ES-I3 (cell line): ENCODE results near the gene N4BP2L1.

ENCODE experiments used
- H3K36me3 ChIP-seq: 2 replicates; pipeline ENCODE4 v1.6.1; 2013; ENCODE audit warnings: mild to moderate bottlenecking, low read length, control low read depth, moderate library complexity; ENCODE audit not compliant: insufficient read depth
- H3K4me1 ChIP-seq: 2 replicates; pipeline ENCODE4 v1.6.1; 2013; ENCODE audit warnings: mild to moderate bottlenecking, control low read depth, low read length; ENCODE audit not compliant: insufficient read depth
- H3K9ac ChIP-seq: 2 replicates; pipeline ENCODE4 v1.6.1; 2013; ENCODE audit warnings: low read depth, mild to moderate bottlenecking, low read length, moderate library complexity
- H3K9me3 ChIP-seq: 2 replicates; pipeline ENCODE4 v1.6.1; 2013; ENCODE audit warnings: mild to moderate bottlenecking, low read length, moderate library complexity; ENCODE audit not compliant: control insufficient read depth, insufficient read depth

The N4BP2L1 gene

GRCh38 chr13:32427852-32428580 is at the start of gene N4BP2L1:
Gene N4BP2L1 (minus strand): TSS chr13:32428130. CDS start chr13:32428082, 48 bp downstream.
- Histone ChIP-seq H3K9me3 (no peaks in the 10 kb centered on the region), H3K4me1 (peaks cover 3% of the 10 kb centered on the region; the same call in 1 of the 2 replicates), H3K9ac (peak within 1 kb of the TSS; percentile 75; the same call in 1 of the 2 replicates)

DNA sequence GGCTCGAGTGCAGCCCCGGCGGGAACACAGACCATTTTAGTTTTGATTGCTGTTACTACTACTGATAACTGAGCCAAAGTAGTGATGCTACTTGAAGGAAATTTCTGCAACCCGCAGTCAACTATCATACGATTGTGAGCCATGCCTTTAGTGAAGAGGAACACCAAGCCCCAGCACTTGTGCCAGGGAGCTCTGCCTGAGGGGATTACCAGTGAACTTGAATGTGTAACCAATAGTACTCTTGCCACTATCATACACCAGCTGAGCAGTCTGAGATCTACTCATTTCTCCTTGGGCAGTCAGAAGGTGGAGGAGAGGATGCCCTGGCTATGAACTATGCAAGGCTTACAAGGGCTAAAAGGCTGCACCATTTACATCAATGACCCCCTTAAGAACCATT is 49.0 kb upstream of the N4BP2L1 start:
- H3K36me3 ChIP-seq: no peaks in the 10 kb centered on the region
- no peaks in the 10 kb centered on the region for H3K4me1 ChIP-seq
- H3K9me3 ChIP-seq: no peaks in the 10 kb centered on the region
- no peak overlapping the region for H3K9ac ChIP-seq

More at GRCh38 chr13:32427852-32428580, at the start of gene N4BP2L1:
- H3K36me3 ChIP-seq: no peaks in the 10 kb centered on the region

DNA sequence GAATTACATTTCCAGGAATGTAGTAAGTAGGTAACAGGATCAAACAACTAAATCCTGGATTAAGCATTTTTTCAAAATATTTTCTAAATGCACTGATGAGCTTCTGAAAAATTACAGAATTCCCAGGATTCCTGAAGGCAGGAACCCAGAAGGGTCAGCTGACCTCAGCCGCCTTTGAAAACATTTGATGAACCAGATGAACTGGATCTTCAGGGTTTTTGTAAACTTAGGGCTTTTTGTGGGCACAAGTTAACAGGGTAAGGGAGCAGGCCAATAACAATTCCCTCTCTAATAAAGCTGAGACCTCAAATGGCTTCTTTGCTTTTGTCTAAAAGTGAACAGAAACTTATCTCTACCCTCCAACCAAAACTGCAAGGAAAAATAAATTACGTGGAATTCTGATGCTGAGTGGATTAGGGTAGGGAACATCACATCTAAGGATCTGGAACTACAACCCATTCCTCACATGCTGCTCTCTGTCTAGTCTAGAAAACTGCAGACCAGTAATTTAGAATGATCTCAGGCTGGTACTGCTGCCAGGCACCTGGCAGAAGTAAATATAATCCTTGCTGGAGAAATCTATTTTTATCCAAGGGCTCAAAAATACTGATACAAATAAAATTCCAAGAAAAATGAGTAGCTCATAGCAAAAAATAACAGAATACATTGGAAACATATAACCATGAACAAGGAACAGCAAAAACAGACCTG is 48.2 kb upstream of the N4BP2L1 start:
- no peak overlapping the region for H3K9ac ChIP-seq
- no peaks in the 10 kb centered on the region for H3K36me3 ChIP-seq
- no peaks in the 10 kb centered on the region for H3K4me1 ChIP-seq
- no peaks in the 10 kb centered on the region for H3K9me3 ChIP-seq

GRCh38 chr13:32474999-32475792 is 47.3 kb upstream of the N4BP2L1 start:
- Histone ChIP-seq H3K4me1 (no peaks in the 10 kb centered on the region), H3K9me3 (no peaks in the 10 kb centered on the region), H3K9ac (no peak overlapping the region), H3K36me3 (no peaks in the 10 kb centered on the region)

- Histone ChIP-seq H3K9ac (no peak overlapping the region), H3K36me3 (no peaks in the 10 kb centered on the region; the same call in 1 of the 2 replicates), H3K9me3 (no peaks in the 10 kb centered on the region), H3K4me1 (no peaks in the 10 kb centered on the region)
Measured at GRCh38 chr13:32473650-32474049, 45.7 kb upstream of the N4BP2L1 start.

GRCh38 chr13:32472194-32472621 is 44.3 kb upstream of the N4BP2L1 start:
- no peaks in the 10 kb centered on the region; the same call in 1 of the 2 replicates for H3K36me3 ChIP-seq
- no peaks in the 10 kb centered on the region for H3K9me3 ChIP-seq
- no peaks in the 10 kb centered on the region for H3K4me1 ChIP-seq
- H3K9ac ChIP-seq: no peak overlapping the region

- H3K9me3 ChIP-seq: no peaks in the 10 kb centered on the region
- H3K36me3 ChIP-seq: no peaks in the 10 kb centered on the region; the same call in 1 of the 2 replicates
- no peak overlapping the region for H3K9ac ChIP-seq
- no peaks in the 10 kb centered on the region for H3K4me1 ChIP-seq
Measured at GRCh38 chr13:32471187-32471922, 43.4 kb upstream of the N4BP2L1 start.

DNA sequence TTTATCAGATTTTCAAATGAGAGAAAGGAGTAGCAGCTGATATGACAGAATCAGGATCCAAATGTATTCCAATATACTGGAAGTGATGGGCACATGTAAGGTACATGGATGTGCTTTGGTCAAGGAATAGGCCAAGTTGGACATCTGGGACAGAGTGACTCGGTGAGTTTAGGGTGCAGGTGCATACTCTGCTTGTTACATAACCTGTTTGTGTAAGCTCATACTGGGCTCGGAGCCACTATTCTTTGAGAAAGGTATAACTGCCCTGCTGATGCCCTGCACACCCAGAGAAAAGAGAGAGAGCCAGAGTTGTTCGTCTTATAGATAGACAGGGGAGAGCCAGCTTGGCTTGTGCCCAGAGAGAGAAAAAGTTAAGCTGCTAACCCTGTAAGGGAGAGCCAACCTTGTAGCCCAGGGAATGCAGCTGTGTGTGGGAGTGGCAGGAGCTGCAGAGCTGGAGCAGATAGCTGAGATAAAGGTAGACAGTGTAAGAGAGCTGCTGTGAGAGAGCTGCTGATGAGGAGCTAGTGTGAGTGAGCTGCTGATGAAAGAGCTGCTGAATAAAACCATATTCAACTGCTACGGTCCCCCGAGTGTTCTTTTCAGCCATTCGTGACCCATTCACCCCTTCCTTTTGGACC is 40.7 kb upstream of the N4BP2L1 start:
- Histone ChIP-seq H3K4me1 (no peaks in the 10 kb centered on the region), H3K9ac (no peak overlapping the region), H3K9me3 (no peaks in the 10 kb centered on the region), H3K36me3 (no peaks in the 10 kb centered on the region; the same call in 1 of the 2 replicates)

DNA sequence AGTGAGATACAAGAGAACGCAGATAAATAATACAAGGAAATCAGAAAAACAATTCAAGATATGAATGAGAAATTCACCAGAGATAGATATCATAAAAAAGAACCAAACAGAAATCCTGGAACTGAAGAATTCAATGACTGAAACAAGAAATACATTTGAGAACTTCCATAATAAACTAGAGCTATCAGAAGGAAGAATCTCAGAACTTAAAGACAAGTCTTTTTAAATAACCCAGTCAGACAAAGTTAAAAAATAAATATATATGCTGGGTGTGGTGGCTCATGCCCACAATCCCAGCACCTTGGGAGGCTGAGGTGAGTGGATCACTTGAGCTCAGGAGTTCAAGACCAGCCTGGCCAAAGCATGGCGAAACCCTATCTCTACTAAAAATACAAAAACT is 28.7 kb upstream of the N4BP2L1 start:
- no peaks in the 10 kb centered on the region for H3K4me1 ChIP-seq
- H3K9ac ChIP-seq: no peak overlapping the region
- H3K36me3 ChIP-seq: no peaks in the 10 kb centered on the region
- no peaks in the 10 kb centered on the region for H3K9me3 ChIP-seq

GRCh38 chr13:32455594-32455903 is 27.6 kb upstream of the N4BP2L1 start:
- H3K4me1 ChIP-seq: no peaks in the 10 kb centered on the region
- H3K9me3 ChIP-seq: no peaks in the 10 kb centered on the region
- H3K36me3 ChIP-seq: no peaks in the 10 kb centered on the region
- H3K9ac ChIP-seq: no peak overlapping the region

GRCh38 chr13:32454886-32455593 is 27.1 kb upstream of the N4BP2L1 start:
- Histone ChIP-seq H3K9me3 (no peaks in the 10 kb centered on the region), H3K36me3 (no peaks in the 10 kb centered on the region), H3K4me1 (no peaks in the 10 kb centered on the region), H3K9ac (no peak overlapping the region)

- H3K9ac ChIP-seq: no peak overlapping the region
- no peaks in the 10 kb centered on the region for H3K4me1 ChIP-seq
- H3K9me3 ChIP-seq: no peaks in the 10 kb centered on the region
- H3K36me3 ChIP-seq: no peaks in the 10 kb centered on the region
Measured at GRCh38 chr13:32453981-32454380, 26.1 kb upstream of the N4BP2L1 start.

GRCh38 chr13:32448972-32449371 is 21.0 kb upstream of the N4BP2L1 start:
- Histone ChIP-seq H3K4me1 (no peaks in the 10 kb centered on the region), H3K9me3 (no peaks in the 10 kb centered on the region), H3K36me3 (no peaks in the 10 kb centered on the region; the same call in 1 of the 2 replicates), H3K9ac (no peak overlapping the region)
